GM08714 (cell line): Measurements from ENCODE around the gene CYB5R3.

ENCODE experiments used
- H3K4me3 ChIP-seq: fragments of 200-500 bp; sonication (Bioruptor generic); 2 replicates; pipeline ENCODE4 v1.5.1; 2014; ENCODE audit warnings: mild to moderate bottlenecking, low read length, inconsistent platforms
- ZNF274 ChIP-seq: IDR thresholded peaks from 2 replicates; pipeline ENCODE4 v1.6.1; 2012; ENCODE audit warnings: mild to moderate bottlenecking, low read depth, low read length

CYB5R3 gene

DNA sequence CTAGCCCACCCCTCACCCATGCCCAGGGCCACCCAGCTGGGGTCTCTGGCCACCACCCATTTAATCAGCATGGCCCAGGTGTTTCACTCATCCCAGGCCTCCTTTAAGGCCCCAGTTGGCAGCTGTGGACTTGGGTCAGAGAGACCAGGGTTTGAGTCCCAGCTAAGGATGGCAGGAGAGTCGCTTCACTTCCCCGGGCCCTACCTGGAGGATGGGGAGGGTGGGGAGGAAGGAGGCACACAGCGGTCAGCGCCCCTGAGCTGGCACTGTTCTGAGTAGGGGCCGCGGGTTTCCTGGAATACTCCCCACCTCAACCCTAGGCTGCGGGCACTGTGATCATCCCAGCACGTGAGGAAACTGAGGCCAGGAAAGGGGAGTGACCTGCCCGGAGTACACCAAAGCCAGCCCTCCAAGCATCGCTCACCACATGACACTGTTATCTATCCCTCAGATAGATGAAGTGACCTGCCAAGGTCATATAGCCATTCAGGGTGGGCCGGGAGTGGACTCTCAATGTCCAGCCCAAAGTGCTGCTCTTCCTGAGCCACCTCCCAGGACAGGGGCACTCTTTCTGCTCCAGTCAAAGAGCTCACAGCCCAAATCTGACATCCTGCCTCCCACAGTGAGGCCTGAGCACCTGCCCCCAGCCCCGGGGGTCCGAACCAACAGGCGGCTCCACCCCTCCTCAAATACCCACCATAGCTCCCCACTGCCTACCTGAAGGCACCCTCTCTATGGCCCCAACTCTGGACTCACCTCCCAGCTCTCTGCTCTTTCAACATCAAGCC, 5.4 kb downstream of the CYB5R3 start:
- TF ChIP-seq ZNF274, result no peak
- no peak overlapping the region for H3K4me3 ChIP-seq

DNA sequence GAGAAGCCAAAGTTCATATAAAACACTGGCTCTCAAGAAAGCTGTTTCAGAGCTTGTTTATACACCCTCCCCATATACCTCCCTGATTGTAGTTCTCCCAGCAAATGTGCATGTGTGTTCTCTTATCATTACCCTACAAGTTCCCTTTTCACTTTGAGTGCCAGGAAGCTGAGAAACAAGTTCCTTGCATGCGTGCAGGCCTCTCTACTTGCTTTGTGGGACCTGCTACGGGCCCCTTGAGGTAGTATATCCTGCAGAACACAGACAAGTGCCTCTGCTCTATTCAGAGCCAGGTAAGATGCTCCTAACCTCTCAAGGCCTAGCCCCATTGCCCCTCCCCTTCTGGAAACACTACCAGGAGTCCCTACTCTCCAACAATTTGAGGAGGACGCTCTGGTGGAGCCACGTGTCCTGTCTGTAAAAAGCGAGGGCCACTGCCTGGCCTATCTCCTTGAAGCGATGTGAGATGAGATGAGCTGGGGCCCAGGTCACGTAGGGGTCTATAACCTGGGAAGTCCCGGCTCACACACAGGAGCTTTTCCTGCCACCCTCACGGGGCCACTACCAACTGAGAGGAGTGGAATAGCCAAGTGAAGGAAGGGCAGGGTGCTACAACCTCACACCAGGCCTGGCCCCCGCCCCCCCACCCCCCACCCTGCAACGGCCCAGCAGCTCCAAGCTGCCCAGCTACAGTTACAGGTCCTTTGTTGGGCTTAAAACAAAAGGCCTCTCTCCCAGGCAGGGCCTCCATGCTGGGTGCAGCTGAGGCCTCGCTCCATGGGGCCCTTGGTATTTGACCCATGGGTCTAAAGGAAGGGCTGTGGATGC, 6.2 kb downstream of the CYB5R3 start:
- no peak for TF ChIP-seq ZNF274
- no peak overlapping the region for H3K4me3 ChIP-seq

DNA sequence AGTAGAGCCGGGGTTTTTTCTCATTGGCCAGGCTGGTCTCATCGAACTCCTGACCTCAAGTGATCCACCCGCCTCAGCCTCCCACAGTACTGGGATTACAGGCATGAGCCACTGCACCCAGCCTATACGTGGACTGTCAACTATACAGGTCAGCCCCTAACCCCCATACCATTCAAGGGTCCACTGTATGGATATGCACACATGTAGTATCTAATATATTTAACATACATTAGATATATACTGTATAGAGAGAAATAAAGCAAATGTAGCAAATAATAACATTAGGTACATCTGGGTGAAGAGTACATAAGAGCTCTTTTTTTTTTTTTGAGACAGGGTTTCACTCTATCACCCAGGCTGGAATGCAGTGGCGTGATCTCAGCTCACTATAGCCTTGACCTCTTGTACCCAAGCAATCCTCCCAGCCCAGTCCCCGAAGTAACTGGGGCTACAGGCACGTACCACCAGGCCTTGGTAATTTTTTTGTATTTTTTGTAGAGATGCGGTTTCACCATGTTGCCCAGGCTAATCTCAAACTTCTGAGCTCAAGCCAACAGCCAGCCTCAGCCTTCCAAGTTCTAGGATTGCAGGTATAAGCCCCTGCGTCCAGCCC, 7.3 kb downstream of the CYB5R3 start:
- no peak overlapping the region for H3K4me3 ChIP-seq
- no peak for TF ChIP-seq ZNF274

DNA sequence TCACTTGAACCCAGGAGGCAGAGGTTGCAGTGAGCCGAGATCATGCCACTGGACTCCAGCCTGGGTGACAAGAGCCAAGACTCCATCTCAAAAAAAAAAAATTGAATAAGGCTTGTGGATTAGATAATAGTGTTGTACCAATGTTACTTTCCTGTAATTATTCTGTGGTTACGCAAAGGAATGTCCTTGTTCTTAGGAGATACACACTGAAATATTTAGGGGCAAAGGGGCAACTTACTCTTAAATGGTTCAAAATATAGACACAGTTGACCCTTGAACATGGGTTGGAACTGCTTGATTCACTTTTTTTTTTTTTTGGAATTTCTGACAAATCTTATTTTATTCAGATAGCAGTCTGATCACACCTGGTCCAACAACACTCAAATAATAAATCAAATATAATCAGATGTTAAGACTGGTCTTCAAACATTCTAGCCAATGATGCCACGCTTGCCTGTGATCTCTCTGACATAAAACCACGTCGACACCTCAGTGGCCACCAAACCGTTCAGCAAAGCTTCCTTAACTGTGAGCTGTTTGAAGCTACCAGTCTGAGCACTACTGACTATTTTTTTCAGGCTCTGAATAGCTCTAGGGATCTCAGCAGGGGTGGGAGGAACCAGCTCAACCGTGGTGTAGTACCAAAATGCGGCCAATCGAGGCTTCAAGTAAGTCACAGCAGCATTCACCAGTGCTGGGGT, 9.5 kb downstream of the CYB5R3 start:
- TF ChIP-seq ZNF274, result no peak
- H3K4me3 ChIP-seq, result no peak overlapping the region

DNA sequence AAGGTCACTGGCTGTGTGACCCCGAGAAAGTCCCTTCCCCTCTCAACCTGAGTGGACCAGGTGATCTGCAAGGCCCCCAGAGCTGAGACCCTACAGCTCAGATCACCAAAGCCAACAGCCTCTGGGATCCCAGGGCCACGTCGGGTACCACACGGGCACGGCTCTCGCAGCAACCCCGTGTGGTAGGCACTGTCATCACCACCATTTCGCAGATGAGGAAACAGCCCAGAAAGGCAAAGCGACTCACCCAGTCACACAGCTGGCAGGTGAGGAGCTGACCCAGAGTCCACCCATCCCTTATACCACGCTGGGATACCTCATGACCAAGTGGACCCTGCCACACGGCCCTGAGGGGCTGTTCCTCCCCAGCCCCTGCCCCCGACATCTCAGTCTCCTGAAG, 11.6 kb downstream of the CYB5R3 start:
- TF ChIP-seq ZNF274, result no peak
- H3K4me3 ChIP-seq, result no peak overlapping the region

DNA sequence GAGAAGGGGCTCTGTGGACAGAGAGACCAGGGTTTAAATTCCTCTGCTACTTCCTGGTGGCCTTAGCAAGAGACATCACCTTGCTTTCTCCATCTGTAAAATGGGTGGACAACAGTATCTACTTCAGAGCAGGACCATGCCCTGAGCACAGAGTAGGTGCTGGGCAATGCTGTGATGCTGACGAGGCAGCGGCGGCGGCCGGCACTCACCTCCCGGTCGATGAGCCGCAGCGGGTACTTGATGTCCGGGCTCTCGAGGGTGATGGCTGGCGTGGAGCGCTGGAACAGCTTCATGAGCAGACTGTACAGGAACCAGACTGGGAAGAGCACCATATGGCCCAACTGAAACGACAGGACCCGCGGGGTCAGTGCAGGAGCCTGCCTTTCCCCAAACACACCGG, 12.7 kb downstream of the CYB5R3 start:
- no peak for TF ChIP-seq ZNF274
- no peak overlapping the region for H3K4me3 ChIP-seq

DNA sequence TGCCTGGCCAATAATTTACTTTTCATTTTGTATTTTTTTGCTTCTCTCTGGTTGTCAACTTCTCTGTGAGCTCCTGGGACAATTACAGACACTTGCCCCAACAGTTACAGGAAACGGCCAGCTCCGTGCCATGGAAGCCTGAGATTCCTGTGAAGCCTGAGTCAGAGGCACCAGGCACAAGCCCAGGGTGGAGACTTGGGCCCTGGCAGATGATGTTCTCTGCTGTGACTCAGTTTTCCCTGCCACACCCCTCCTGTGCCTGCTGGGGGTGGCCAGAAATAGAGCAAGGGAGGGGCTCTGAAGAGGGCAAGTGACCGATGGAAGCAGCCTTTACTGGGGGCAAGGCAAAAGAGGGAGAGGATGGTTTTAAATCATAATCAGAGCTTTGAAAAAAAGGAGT, 13.7 kb downstream of the CYB5R3 start:
- no peak overlapping the region for H3K4me3 ChIP-seq
- no peak for TF ChIP-seq ZNF274

DNA sequence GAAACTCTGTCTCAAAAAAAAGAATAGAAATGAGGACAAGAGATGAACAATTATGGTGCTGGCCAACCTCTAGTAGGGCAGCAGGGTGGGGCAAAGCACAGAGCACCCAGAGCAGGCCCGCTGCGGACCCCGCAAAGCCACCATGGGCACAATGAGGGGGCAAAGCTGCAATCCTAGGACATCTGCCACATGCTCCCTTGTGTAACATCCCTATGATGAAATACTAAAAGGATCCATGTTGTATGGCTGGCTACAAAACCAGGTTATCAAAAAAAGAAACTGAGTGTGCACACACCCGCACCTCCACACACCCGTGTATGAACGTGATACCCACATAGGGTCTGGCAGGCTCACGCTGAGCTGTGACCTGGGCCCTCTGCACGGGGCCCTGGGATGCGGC, 16.2 kb downstream of the CYB5R3 start:
- TF ChIP-seq ZNF274, result no peak

DNA sequence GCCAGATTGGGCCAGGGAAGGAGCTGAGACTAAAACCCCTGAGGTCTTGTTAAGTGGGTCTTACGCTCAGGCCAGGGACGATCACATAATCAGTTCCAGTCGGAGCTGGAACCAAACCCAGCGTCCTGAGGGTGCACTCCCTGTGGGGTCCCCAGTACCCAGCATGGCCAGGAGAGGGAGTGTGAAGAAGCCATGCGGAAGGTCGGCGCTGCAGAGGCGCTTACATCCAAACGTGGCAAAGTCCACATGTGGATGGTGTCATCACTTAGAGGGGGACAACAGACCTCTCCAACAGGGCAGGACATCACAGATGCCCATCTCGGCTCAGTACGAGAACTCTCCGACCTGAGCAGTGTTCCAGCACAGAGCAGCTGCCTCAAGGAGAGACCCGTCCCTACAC, 17.1 kb downstream of the CYB5R3 start:
- no peak overlapping the region for H3K4me3 ChIP-seq
- no peak for TF ChIP-seq ZNF274

More for the DNA sequence above, 16.2 kb downstream of the CYB5R3 start:
- H3K4me3 ChIP-seq, result no peak overlapping the region

DNA sequence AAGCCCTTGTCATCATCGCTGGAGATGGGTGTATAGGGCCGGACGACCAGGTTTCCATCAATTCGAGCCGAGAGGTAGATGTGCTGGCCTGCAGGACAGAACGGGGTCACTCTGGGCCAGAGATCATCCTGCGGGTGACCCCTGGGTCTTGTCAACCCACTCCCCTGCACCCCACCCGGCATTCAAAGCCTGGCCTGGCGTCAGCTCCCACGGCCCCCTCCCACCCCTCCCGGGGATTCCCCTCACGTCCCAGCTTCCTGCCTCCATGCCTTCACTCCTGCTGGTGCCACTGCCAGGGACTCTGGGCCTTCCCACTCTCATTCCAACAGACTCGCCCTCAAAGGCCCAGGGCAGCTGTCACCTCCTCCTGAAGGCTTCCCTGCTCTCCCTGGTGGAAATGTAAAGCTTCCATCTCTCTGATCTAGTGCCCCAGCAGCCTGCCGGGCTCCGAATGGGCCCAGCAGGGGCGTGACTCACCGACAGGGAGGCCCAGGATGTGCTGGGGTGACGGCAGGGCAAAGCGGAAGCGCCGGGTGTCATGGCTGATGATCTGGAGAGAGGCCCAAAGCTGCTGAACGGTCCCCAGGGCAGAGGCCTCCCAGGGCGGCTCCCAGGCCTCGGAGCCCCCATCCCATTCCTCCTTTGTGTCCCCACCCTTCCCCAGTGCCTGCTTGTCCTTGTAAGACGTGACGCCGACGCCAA, 18.1 kb downstream of the CYB5R3 start:
- TF ChIP-seq ZNF274, result no peak
- no peak overlapping the region for H3K4me3 ChIP-seq

DNA sequence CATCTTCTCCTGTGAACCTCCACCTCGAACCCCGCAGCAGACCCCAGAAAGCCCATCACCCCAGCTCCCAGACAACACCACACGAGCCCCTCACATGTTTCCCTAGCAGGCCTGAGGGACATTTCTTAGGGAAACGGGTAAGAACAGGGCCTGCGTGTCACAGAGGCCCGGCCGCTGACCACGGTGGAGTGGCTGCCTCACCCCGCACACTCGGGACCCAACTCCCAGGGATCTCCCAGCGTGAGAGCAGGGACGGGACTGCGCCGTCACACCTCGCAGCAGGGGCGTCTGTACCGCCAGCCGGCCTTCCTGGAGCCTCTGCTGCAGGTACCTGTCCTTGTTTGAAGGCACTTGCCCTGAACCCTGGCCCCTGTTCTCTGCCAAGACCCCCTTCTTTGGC, 19.0 kb downstream of the CYB5R3 start:
- no peak overlapping the region for H3K4me3 ChIP-seq
- no peak for TF ChIP-seq ZNF274

DNA sequence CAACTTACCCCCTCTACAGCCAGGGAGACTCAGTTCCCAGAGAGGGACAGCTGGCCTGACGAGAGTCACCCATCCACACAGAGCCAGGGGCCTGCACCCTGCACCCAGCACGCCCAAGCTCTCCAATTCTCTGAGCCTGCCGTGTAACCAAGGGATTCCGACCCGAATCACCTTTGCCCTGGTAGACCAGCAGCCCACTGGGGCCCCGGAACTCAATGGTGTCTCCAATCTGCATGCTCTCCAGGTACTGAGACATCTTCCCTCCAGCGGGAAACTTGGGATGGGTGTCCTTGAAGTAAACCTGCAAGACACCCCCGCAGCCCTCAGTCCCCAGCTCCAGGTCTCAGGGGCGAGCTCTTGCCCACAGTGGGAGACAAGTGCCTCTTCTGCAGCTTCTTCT, 21.2 kb downstream of the CYB5R3 start:
- TF ChIP-seq ZNF274, result no peak
- no peak overlapping the region for H3K4me3 ChIP-seq

DNA sequence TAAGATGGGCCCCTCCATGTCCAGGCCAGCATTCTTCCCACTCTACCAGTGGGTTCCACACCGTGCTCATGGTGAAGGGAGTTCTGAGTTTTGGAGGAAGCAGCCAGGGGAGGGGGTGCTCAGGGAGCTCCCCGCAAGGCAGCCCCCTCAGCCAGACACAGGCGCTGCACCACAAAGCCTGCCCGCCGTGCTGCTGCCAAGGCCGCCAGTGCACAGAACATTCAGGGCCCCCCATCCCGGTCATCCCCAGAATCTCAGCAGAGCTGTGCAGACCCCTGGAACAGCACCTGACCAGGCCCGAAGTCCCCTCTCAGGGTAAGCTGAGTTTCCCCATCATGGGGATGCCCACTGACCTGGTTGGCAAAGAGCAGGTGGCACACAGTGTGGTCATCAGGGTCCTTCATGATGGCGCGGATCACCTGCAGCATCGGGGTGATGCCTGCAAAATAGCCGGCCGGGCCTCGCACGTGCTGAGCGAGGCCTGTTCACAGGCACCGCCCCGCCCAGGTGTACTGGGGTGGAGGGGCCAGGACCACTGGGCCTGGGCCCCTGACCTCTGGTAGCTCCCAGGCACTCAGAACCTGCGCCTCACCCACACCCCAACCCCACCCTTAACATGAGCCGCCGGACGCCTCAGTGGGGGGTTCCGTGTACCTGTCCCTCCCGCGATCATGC, 22.1 kb downstream of the CYB5R3 start:
- TF ChIP-seq ZNF274, result no peak
- no peak overlapping the region for H3K4me3 ChIP-seq
